HG03045 (cell line): ENCODE results near the gene MAP6D1.

Experiments used
- ATAC-seq: cut with Tn5 transposase; IDR thresholded peaks from one replicate; pipeline ENCODE4 v1.9.1; 2021; ENCODE audit warnings: mild to moderate bottlenecking, moderate library complexity; ENCODE audit not compliant: unreplicated experiment

MAP6D1 gene

DNA sequence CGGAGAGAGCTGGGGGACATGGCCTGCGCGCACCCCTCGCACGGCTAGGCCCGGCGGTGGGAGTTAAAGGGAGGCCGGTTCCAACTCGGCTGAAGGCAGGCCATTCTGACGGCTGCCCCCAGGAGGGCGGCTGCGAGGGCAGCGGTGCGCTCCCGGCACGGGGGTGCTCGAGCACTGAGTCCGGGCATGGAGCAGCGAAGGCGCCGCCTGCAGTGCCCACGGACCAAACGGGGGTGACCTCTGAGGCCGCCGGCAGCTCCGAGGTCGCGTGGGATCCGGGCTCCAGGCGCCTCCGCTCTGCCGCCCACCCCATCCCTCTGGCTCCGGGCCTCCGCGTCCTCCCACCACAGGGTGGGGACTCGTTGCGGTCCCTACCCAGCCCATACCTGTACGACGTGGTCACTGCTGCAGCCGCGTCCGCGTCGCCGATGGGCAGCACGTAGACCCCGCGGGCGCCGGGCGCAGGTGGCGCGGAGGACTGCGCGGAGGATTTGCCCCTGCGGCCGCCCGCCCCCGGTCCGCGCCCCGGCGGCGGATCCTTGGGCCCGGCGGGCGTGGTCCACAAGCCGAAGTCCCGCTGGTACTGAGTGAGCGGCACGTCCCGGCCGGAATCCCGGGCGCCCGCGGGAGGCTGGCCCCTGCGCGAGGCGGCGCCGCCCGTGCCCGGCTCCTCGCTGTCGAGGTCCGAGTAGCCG is 469 bp downstream of the MAP6D1 start:
- peak; percentile 28 for ATAC-seq

GRCh38 chr3:183823963-183824362 is 1.4 kb downstream of the MAP6D1 start:
- no peak for ATAC-seq

GRCh38 chr3:183822631-183823030 is 2.7 kb downstream of the MAP6D1 start:
- ATAC-seq: no peak

- ATAC-seq: no peak
These were observed 5.5 kb downstream of the MAP6D1 start for GRCh38 chr3:183819831-183820230.

DNA sequence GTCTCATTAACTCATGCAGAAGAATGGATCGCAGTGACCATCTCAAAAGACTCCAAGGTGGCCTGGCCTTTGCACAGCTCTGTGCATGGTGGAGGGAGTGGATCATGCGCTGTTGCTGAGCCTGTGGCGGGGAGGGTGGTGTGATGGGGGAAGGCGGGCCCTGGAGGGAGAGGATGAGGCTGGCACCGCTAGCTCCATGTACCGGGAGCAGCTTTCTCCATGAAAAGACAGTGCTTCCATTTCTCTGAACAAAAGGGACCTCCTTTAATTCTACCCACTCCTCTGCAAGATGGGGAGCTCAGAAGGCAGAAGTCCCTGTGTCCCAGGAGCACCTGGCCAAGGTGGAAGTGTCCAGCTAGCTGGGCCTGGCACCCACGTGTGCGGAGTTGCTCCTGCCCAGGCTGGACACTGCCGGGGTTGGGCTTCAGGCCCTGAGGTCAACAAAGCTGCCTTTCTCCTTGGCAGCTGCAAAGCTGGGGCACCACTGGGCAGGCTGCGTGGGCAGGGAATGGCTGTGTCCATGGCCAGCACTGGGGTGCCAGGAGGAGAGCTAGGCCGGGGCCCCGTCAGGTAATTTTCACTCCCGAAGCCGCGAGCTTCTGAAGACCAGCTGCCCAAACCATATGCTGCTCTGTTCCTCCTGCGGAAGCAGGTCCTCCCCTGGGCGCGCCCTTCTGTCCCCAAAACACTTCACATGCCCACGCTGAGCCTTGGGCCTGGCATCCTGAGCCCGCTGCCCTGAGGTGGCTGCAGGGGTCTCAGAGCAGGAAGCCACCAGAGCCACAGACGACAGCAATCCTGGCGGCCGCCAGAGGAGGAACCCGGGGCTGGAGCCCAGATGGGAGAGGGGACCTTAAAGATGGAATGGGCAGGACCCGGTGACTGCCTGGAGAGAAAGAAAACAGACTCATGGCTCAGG is 6.4 kb downstream of the MAP6D1 start:
- ATAC-seq: no peak

DNA sequence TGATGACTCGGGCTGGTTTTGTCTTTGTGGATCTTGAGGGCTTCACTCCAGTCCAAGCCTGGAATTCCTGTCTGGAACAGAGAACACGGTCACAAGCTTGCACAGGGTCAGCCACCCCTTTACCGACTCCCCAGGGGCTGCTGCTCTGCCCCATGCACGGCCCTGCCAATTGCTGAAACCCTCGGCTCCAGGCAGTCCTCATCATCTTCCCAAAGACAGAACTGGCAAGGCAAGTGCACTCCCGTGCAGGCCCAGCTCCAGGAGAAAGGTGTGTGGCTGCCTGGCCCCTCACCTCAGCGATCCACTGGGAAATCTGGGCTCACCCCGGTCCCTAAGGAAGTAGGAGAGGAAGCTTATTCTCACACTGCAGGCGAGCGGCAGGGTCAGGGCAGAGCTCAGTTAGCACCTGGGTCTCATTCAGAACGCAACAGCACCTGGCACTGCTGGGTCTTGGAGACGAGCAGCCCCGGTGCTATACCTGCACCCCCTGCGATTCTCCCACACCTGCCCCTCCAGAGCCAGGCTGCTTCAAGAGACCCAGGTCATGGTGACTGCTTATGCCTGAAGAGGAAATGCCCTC is 7.2 kb downstream of the MAP6D1 start:
- ATAC-seq: no peak

DNA sequence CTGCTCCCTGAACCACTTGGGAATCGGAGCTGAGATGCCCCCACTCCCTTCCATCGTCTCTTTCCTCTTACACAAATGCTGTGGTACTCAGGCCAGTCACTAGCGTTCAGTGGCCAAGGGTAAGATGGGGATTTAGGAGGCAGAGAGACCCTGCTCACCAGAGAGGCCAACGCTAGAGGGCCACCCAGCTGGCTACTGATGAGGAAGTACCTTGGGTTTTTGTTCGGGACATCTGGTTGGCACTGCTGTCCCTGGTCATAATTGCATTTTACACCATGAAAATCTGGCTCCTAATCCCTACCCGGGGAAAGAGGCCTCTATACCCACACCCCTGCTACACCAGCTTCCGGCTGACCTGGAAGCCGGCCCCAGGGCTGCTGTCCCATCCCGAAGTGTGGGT is 7.7 kb downstream of the MAP6D1 start:
- no peak for ATAC-seq

DNA sequence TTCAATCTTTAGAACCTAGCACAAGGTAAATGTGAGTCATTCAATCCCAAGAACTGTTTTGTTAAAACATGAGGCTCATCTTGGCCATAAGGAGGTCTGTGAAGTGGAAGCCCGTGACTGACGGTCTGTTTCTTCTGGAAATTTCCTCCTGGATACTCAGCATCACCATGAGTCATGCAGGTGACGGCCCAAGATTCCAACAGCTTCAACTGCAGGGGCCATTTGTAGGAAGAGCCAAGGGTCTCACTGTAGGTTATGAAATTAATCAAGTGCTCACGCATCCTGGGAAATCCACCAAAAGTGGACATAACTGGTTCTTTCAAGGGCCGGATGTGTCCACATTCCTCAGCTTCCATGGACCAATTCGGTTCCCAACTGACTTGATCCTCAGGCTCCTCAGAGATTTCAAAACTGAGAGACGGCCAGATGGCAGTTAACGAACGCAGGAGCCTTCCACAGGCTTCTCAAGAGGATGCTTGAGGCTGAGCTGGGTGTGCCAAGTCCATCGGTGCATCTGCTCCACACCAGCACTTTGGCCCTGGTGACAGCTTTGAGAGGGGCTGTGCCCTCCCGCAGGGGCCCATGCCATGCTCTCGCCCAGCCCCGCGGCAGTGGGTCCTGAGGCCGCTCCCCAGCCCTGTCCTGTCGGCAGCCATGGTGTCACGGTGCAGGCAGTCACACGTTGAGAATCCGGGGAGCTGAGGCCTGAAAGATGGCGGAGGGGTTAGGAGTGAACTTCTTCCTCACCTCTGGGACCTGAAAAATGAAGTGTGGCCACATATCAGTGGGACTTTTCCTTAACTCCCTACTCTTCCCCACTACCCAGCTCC is 8.5 kb downstream of the MAP6D1 start:
- no peak for ATAC-seq

DNA sequence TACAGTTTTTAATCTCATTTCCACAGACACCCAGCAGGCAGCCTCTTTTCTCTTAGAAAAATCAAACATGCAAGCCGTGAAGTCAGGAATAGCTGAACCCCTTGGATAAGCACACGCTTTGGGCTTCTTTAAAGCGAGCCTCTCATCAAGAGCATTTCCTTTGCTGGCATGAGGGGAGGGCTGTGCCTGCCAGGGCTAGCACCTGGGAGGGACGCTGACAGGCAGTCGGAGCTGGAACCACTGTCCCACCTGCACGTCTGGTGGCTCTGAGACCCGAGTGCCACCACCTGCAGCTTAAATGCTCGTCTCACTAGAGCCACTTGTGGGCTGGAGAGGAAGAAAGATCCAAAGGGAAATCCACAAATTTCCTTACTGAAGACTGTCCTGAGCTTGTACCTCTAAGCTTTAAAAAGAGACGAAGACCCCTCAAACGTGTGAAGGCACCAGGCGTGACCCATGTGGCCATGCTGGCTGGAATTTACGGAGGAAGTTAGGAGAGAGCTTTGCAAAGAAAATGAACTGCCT is 9.4 kb downstream of the MAP6D1 start:
- ATAC-seq: no peak

DNA sequence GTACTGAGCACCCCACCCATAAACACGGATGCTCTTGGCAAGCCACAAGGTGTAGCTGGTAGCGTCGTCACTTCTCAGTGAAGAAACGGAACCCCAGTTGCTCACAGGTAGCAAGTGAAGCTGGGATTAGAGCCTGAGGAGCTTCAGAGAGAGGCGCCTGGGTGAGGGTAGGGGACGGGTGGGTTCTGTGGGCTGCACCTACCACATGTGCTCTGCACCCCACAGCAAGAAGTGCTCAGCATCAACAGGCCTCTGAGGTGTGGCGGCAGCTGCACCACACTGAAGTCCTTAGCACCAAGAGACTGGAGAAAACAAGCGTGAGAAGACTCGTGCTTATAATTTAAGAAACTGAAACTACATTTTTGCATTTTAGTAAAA is 9.8 kb downstream of the MAP6D1 start:
- ATAC-seq: no peak

DNA sequence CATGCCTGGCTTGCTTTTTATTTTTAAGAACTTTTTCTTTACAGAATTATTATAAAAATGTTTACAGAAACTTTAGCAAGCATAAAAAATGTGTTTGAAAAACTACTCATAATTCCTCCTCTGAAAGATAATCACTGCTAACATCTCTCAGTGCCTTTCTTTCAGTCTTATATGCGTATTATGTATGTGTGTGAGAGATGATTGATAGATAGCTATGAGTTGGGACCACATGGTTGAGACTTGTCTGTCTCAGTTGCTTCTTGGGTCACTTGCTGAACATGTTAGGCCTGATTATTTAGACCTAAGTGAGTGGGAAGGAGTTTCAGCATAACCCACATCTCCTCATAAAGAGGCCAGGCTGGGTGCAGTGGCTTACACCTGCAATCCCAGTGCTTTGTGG is 11.1 kb downstream of the MAP6D1 start:
- ATAC-seq: no peak

- ATAC-seq: no peak
These were observed 12.5 kb downstream of the MAP6D1 start for GRCh38 chr3:183812761-183813445.

DNA sequence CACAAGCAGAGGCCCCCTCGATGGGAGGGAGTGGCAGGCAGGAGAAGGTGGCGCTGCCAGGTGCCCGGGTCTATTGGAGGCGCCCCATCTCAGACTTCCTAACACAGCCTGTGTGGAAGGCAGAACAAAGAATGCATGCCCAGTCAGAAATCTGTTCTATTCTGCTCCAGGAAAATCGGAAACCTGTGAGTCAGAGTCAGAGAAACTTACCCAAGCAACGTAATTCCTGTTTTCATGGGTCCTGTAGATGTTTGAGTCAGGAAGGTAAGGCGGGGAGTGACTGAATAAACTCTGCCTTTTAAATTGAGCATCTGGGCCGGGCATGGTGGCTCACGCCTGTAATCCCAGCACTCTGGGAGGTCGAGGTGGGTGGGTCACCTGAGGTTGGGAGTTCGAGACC is 13.7 kb downstream of the MAP6D1 start:
- ATAC-seq: no peak

DNA sequence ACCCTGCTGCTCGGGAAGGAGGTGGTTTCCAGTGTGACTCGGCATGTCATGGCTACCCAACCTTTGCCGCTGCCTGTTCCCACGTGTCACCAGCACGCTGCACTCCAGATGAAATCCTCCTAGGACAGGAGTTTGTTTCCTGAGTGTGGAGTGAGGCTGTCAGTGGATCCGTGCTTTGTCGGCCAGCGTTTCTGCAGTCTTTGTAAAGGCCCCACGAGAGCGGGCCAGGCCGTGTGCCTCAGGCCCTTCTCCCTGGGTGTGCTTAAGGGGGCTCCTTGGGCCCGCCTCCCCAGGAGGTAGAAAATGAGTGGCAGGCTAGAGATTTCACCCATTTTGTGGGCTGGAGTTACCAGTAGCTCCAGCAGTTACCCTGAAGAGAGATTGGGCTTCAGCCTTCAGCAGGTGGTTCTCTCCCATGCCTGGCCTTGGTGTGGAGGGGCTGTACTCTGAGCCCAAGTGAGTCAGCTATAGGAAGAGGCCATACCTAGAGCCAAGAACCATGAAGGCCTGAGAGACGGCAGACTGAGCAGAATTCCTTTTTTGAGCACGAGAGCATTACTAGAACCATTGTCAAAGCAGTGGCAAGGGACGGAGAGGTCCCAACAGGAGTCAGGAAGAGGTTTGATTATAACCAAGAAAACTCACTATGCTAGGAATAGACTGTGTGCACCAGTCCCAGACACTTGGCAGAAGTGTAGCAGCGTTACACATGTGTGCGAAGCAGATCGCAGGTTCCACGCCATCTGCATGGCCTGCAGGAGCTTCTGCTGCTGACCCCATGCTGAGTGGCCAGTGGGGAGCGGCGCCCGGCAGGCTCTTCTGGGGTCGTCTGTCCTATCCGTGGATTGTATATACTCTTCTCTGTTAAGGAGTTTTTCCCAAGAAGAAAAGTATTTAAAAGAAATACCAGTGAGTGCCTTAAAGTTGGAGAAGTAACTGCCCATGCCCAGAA is 14.5 kb downstream of the MAP6D1 start:
- ATAC-seq: no peak

DNA sequence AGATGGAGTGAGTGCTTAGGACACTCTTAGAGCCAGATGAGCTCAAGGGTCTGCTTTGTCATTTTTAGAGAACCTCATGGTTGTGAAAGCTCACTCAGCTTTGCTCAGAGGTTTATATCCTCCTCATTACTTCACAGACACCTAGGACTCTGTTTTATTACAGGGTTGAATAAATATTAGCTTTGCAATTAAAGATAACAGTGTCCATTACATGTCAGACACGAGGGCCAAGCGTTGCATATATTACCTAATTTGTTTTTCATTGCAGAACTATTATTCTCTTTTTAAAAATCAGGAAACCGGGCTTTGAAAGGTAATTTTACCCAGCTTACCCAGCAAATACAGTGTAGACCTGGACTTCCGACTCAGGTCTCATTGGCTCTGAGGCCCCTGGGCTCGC is 16.1 kb downstream of the MAP6D1 start:
- no peak for ATAC-seq

GRCh38 chr3:183808355-183808754 is 17.0 kb downstream of the MAP6D1 start:
- no peak for ATAC-seq

GRCh38 chr3:183807881-183808280 is 17.5 kb downstream of the MAP6D1 start:
- ATAC-seq: no peak

DNA sequence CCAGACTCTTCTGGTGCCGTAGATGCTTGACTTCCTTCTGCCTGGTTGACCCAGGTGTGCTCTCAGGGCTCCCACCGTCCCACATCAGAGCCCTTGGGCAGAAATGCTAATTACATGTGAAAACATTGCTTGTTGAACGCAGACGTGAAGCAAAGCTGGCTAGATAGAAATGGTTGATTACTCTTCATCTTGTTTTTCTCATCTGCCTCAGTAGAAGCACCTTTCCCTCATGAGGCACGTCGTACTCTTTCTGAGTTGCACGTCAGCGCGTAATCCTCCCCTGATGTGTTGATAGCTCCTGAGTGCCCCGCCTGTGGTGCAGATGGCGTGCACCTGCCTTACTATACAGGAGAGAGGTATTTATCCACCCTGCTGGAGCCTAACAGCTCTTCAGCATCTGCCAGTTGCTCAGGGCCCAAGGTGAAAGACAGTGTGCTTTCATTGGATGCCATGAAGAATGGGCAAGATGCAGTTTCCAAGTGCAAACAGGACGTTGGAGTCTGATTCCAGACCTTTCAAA is 18.1 kb downstream of the MAP6D1 start:
- ATAC-seq: no peak

DNA sequence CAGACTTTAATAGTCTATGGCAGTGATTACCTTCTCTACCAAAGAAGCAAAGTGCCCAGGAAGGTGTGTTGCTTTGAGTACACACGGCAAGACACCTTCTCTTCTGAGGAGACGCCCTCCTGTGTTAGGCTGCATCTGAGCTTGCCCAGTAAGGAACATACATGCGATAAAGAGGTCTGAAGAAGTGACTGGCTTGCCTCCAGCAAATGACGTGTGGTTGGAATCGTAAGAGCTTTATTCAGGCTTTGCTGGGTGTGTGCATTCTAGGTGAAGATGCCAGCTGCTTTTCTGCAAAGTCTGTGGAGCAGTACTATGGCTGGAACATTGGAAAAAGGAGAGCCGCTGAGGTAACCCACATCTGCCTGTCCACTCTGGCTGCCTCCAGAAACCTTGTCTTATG is 22.4 kb downstream of the MAP6D1 start:
- ATAC-seq: no peak
